Measurements from ENCODE around the gene IL23R. TPM values are rescaled to one million over a fixed set of nuclear protein-coding genes. Genes with fewer than 3 reads are reported as not detected.

The IL23R gene
- total RNA-seq, 1 experiment from 2014 or later: not detected

GRCh38 chr1:67241200-67241746, 75.0 kb downstream of the IL23R start:
- no peak for DNase-seq (ENCODE audit: low read depth)

GRCh38 chr1:67242016-67242415, 75.8 kb downstream of the IL23R start:
- DNase-seq (ENCODE audit: low read depth): no peak

GRCh38 chr1:67250051-67250653, 83.9 kb downstream of the IL23R start:
- peak; percentile 37 for DNase-seq (ENCODE audit: low read depth)

- peak; percentile 42 for DNase-seq (ENCODE audit: low read depth)
Measured at GRCh38 chr1:67256291-67257172, 90.3 kb downstream of the IL23R start.

- DNase-seq (ENCODE audit: low read depth): no peak
Measured at GRCh38 chr1:67257173-67257535, 90.9 kb downstream of the IL23R start.

GRCh38 chr1:67261680-67262079, 95.4 kb downstream of the IL23R start:
- no peak for DNase-seq (ENCODE audit: low read depth)

- no peak for DNase-seq (ENCODE audit: low read depth)
Measured at GRCh38 chr1:67262735-67263134, 96.5 kb downstream of the IL23R start.

GRCh38 chr1:67264152-67264551, 97.9 kb downstream of the IL23R start:
- no peak for DNase-seq (ENCODE audit: low read depth)

- no peak for DNase-seq (ENCODE audit: low read depth)
Measured at GRCh38 chr1:67264899-67265298, 98.6 kb downstream of the IL23R start.

GRCh38 chr1:67269061-67269460, 102.8 kb downstream of the IL23R start:
- no peak for DNase-seq (ENCODE audit: low read depth)

GRCh38 chr1:67270541-67270940, 104.3 kb downstream of the IL23R start:
- DNase-seq (ENCODE audit: low read depth): no peak

GRCh38 chr1:67273591-67273990, 107.3 kb downstream of the IL23R start:
- DNase-seq (ENCODE audit: low read depth): no peak

GRCh38 chr1:67274623-67275325, 108.5 kb downstream of the IL23R start:
- no peak for DNase-seq (ENCODE audit: low read depth)

GRCh38 chr1:67280696-67281095, 114.4 kb downstream of the IL23R start:
- no peak for DNase-seq (ENCODE audit: low read depth)

- DNase-seq (ENCODE audit: low read depth): no peak
Measured at GRCh38 chr1:67281244-67281643, 115.0 kb downstream of the IL23R start.

GRCh38 chr1:67285780-67286488, 119.7 kb downstream of the IL23R start:
- DNase-seq (ENCODE audit: low read depth): peak; percentile 49

- DNase-seq (ENCODE audit: low read depth): peak; percentile 7
Measured at GRCh38 chr1:67290236-67290635, 124.0 kb downstream of the IL23R start.

- no peak for DNase-seq (ENCODE audit: low read depth)
Measured at GRCh38 chr1:67294836-67295617, 128.8 kb downstream of the IL23R start.

- no peak for DNase-seq (ENCODE audit: low read depth)
Measured at GRCh38 chr1:67298762-67299161, 132.5 kb downstream of the IL23R start.

GRCh38 chr1:67299296-67299695, 133.0 kb downstream of the IL23R start:
- peak; percentile 78 for DNase-seq (ENCODE audit: low read depth)

GRCh38 chr1:67300561-67300960, 134.3 kb downstream of the IL23R start:
- peak; percentile 75 for DNase-seq (ENCODE audit: low read depth)

Measured in LHCN-M2 (cell line).